Gastroesophageal sphincter (tissue), 3 donors: ENCODE data around the gene GDPD1.

Experiments used
- CTCF ChIP-seq, 4 experiments: fragments of 200-600 bp in 2 of 4; fragments of 450-650 bp in 2 of 4; sonication (generic) in 1 of 4; IDR thresholded peaks; one replicate each; pipeline ENCODE4 v1.5.1; 2017 to 2019; ENCODE audit warnings: antibody characterized with exemption in 4 of 4, mild to moderate bottlenecking in 2 of 4, moderate library complexity in 2 of 4
- EP300 ChIP-seq: sonication (generic); formaldehyde crosslinking; IDR thresholded peaks from one replicate; pipeline ENCODE4 v1.6.1; 2017; ENCODE audit warnings: antibody characterized with exemption, mild to moderate bottlenecking
- POLR2A ChIP-seq, 2 donors: fragments of 450-650 bp; IDR thresholded peaks; one replicate each; pipeline ENCODE4 v1.6.1; 2017; ENCODE audit warnings: antibody characterized with exemption in 2 of 2, mild to moderate bottlenecking in 2 of 2, moderate library complexity in 1 of 2
- POLR2AphosphoS5 ChIP-seq: sonication (generic); formaldehyde crosslinking; IDR thresholded peaks from one replicate; pipeline ENCODE4 v1.6.1; 2017; ENCODE audit warnings: antibody characterized with exemption

- no peak for TF ChIP-seq POLR2A (IDR thresholded peaks at IDR 0.05)
- TF ChIP-seq CTCF (IDR thresholded peaks at IDR 0.05) = no peak
- no peak for TF ChIP-seq POLR2AphosphoS5
- TF ChIP-seq EP300 = no peak
Measured at GRCh38 chr17:59298521-59298920, 78.2 kb downstream of the GDPD1 start.
